Sigmoid colon (tissue), 4 donors: Measurements from ENCODE around the gene POLR1A.

Experiments used
- EP300 ChIP-seq, 4 donors: sonication (generic); formaldehyde crosslinking; IDR thresholded peaks; one replicate each; pipeline ENCODE4 v1.6.1; 2017; ENCODE audit warnings: antibody characterized with exemption in 4 of 4
- POLR2A ChIP-seq, 2 donors: fragments of 450-650 bp; IDR thresholded peaks; one replicate each; pipeline ENCODE4 v1.6.1; 2016; ENCODE audit warnings: antibody characterized with exemption in 2 of 2, mild to moderate bottlenecking in 2 of 2, moderate library complexity in 2 of 2
- POLR2AphosphoS5 ChIP-seq, 4 donors: sonication (generic); formaldehyde crosslinking; IDR thresholded peaks; one replicate each; pipeline ENCODE4 v1.6.1; 2017; ENCODE audit warnings: antibody characterized with exemption in 4 of 4
- TF ChIP-seq, protein P1 (sequence below), 4 experiments: fragments of 450-650 bp in 3 of 4; fragments of 200-600 bp in 1 of 4; IDR thresholded peaks; one replicate each; pipeline ENCODE4 v1.5.1; 2016 to 2019; ENCODE audit warnings: antibody characterized with exemption in 4 of 4, mild to moderate bottlenecking in 3 of 4, moderate library complexity in 2 of 4

DNA sequence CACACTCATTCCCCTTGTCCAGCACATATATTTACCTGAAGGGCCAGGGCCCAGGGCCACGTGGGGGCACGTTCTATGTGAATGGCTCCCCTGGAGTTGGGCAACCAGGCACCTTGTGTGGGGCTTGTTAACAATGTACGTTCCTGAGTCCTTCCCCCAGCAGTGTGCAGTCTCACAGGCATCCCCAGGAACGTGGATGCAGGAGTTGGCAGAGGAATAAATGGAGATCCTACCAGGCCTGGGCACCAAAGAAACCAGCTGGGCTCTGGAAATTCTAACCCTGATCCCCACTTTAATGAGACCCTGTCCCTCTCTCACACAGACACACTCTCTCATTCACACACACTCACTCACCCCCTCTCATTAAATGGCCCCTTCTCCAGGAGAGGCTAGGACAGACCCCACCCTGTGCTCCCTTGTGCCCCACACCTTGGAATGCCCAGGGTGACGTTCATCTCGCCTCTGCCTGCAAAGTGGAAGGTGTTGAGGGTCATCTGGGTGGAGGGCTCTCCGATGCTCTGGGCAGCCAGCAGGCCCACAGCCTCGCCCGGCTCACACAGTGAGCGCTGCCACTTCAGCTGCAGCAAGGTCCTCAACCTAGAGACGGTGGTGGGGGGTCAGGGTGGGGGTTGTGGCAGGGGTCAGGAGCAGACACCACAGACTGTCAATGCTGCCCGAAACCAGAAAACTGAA is 65.6 kb downstream of the POLR1A start:
- TF ChIP-seq, protein P1, sequence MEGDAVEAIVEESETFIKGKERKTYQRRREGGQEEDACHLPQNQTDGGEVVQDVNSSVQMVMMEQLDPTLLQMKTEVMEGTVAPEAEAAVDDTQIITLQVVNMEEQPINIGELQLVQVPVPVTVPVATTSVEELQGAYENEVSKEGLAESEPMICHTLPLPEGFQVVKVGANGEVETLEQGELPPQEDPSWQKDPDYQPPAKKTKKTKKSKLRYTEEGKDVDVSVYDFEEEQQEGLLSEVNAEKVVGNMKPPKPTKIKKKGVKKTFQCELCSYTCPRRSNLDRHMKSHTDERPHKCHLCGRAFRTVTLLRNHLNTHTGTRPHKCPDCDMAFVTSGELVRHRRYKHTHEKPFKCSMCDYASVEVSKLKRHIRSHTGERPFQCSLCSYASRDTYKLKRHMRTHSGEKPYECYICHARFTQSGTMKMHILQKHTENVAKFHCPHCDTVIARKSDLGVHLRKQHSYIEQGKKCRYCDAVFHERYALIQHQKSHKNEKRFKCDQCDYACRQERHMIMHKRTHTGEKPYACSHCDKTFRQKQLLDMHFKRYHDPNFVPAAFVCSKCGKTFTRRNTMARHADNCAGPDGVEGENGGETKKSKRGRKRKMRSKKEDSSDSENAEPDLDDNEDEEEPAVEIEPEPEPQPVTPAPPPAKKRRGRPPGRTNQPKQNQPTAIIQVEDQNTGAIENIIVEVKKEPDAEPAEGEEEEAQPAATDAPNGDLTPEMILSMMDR (IDR thresholded peaks at IDR 0.05), result no peak
- TF ChIP-seq POLR2A (IDR thresholded peaks at IDR 0.05) (no peak), POLR2AphosphoS5 (IDR thresholded peaks at IDR 0.05) (no peak), EP300 (IDR thresholded peaks at IDR 0.05) (no peak)
